Hepatocyte (in vitro differentiated cells): Measurements from ENCODE around the gene MRPL44. TPM values are rescaled to one million over a fixed set of nuclear protein-coding genes. Genes with fewer than 3 reads are reported as not detected.

Experiments used
- DNase-seq: peaks from one replicate; pipeline ENCODE4 v3.0.0-alpha.2; 2016; ENCODE audit warnings: low spot score
- H2AFZ ChIP-seq: fragments of 200-600 bp; sonication (generic); 2 replicates; pipeline ENCODE4 v1.6.0; 2016; ENCODE audit warnings: antibody characterized with exemption, mild to moderate bottlenecking
- H3K27ac ChIP-seq: fragments of 200-600 bp; sonication (generic); 2 replicates; pipeline ENCODE4 v1.5.1; 2016; ENCODE audit warnings: mild to moderate bottlenecking
- H3K27me3 ChIP-seq: fragments of 200-600 bp; sonication (generic); 2 replicates; pipeline ENCODE4 v1.6.1; 2016
- H3K36me3 ChIP-seq: fragments of 200-600 bp; sonication (generic); replicated peaks from 2 replicates; pipeline ENCODE4 v1.5.1; 2016; ENCODE audit warnings: low read depth; ENCODE audit not compliant: insufficient read depth
- H3K4me1 ChIP-seq: fragments of 200-600 bp; sonication (generic); 2 replicates; pipeline ENCODE4 v1.5.1; 2016; ENCODE audit warnings: mild to moderate bottlenecking, moderate library complexity; ENCODE audit not compliant: insufficient read depth
- H3K4me2 ChIP-seq: fragments of 200-600 bp; sonication (generic); 2 replicates; pipeline ENCODE4 v1.6.0; 2016
- H3K4me3 ChIP-seq: fragments of 200-600 bp; sonication (generic); 2 replicates; pipeline ENCODE4 v1.5.1; 2016; ENCODE audit warnings: mild to moderate bottlenecking
- H3K79me2 ChIP-seq: fragments of 200-600 bp; sonication (generic); 2 replicates; pipeline ENCODE4 v1.6.0; 2017; ENCODE audit warnings: mild to moderate bottlenecking
- H3K9me2 ChIP-seq: fragments of 200-600 bp; sonication (generic); replicated peaks from 2 replicates; pipeline ENCODE4 v1.6.0; 2017; ENCODE audit warnings: mild to moderate bottlenecking; ENCODE audit not compliant: insufficient read depth
- H3K9me3 ChIP-seq: fragments of 200-600 bp; sonication (generic); 2 replicates; pipeline ENCODE4 v1.5.1; 2016; ENCODE audit warnings: low read depth, mild to moderate bottlenecking
- H4K20me1 ChIP-seq: fragments of 200-600 bp; sonication (generic); 2 replicates; pipeline ENCODE4 v1.6.0; 2016; ENCODE audit warnings: mild to moderate bottlenecking; ENCODE audit not compliant: insufficient read depth, poor library complexity, severe bottlenecking
- CTCF ChIP-seq: fragments of 200-600 bp; sonication (generic); IDR thresholded peaks from 2 replicates; pipeline ENCODE4 v1.5.1; 2016; ENCODE audit warnings: antibody characterized with exemption, mild to moderate bottlenecking; ENCODE audit not compliant: poor library complexity
- EZH2 ChIP-seq: fragments of 200-600 bp; sonication (generic); IDR thresholded peaks from 2 replicates; pipeline ENCODE4 v1.6.1; 2016; ENCODE audit warnings: antibody characterized with exemption, mild to moderate bottlenecking, borderline replicate concordance
- EZH2phosphoT487 ChIP-seq: fragments of 200-600 bp; sonication (generic); IDR thresholded peaks from one replicate; pipeline ENCODE4 v1.6.1; 2018; ENCODE audit warnings: antibody characterized with exemption, mild to moderate bottlenecking, low read depth, moderate library complexity; ENCODE audit not compliant: unreplicated experiment, severe bottlenecking
- WGBS: methylation state at CpG from one replicate; pipeline ENCODE4 v1.1.6; 2016; ENCODE audit warnings: low lambda C conversion rate; ENCODE audit errors: missing lambda C conversion rate; 5-methylcytosine and 5-hydroxymethylcytosine counted together
- polyA plus RNA-seq: library from polyadenylated mRNA; unstranded; fragments of >200 nt; fragmentation: Nextera tagmentation; extraction: Ambion mirVana; gene quantifications from 2 replicates; pipeline ENCODE4 v1.2.1, GENCODE V29; 2016
- total RNA-seq: library from RNA; depleted of rRNA; stranded (reverse); fragments of >200 nt; gene quantifications from 2 replicates; pipeline ENCODE4 v1.2.3, GENCODE V29; 2014

MRPL44 gene
- total and polyA plus RNA-seq, 2 experiments from 2014 or later: 29.0 to 46.5 TPM

GRCh38 chr2:223947711-223948205 lies 9.5 kb upstream of the MRPL44 start:
- no peak overlapping the region for H3K4me2 ChIP-seq
- H3K27ac ChIP-seq: no peak overlapping the region
- H2AFZ ChIP-seq: peak overlapping the region; percentile 23
- H3K4me3 ChIP-seq: no peak overlapping the region
- peaks cover 10% of the 10 kb centered on the region for H3K4me1 ChIP-seq
- no peaks in the 10 kb centered on the region for H3K9me3 ChIP-seq
- no peaks in the 10 kb centered on the region for H3K36me3 ChIP-seq
- DNase-seq: no peak
- H3K9me2 ChIP-seq: no peaks in the 10 kb centered on the region
- no peaks in the 10 kb centered on the region for H3K27me3 ChIP-seq
- peaks cover 26% of the 10 kb centered on the region for H3K79me2 ChIP-seq
- peaks cover 7% of the 10 kb centered on the region for H4K20me1 ChIP-seq
- WGBS: 19% methylated on average over 5 of the region's 5 CpGs
- no peak for TF ChIP-seq EZH2phosphoT487
- TF ChIP-seq CTCF: no peak
- TF ChIP-seq EZH2: no peak

GRCh38 chr2:223949241-223949840 lies 7.9 kb upstream of the MRPL44 start:
- Histone ChIP-seq H3K9me3 (no peaks in the 10 kb centered on the region), H2AFZ (no peak overlapping the region), H3K9me2 (no peaks in the 10 kb centered on the region), H3K79me2 (peaks cover 11% of the 10 kb centered on the region), H3K4me3 (no peak overlapping the region), H3K4me2 (no peak overlapping the region), H3K36me3 (no peaks in the 10 kb centered on the region), H4K20me1 (no peaks in the 10 kb centered on the region), H3K27me3 (no peaks in the 10 kb centered on the region), H3K27ac (no peak overlapping the region), H3K4me1 (peaks cover 4% of the 10 kb centered on the region)
- 73% methylated on average over 3 of the region's 3 CpGs for WGBS
- TF ChIP-seq EZH2phosphoT487 (no peak), EZH2 (no peak), CTCF (no peak)
- DNase-seq: no peak

- peaks cover 1% of the 10 kb centered on the region for H3K79me2 ChIP-seq
- no peaks in the 10 kb centered on the region for H3K27me3 ChIP-seq
- no peak overlapping the region for H3K27ac ChIP-seq
- H3K9me2 ChIP-seq: no peaks in the 10 kb centered on the region
- WGBS: 77% methylated on average over 3 of the region's 3 CpGs
- H3K9me3 ChIP-seq: no peaks in the 10 kb centered on the region
- peaks cover under 1% of the 10 kb centered on the region for H3K4me1 ChIP-seq
- no peak for DNase-seq
- H3K4me2 ChIP-seq: no peak overlapping the region
- no peak overlapping the region for H3K4me3 ChIP-seq
- no peaks in the 10 kb centered on the region for H3K36me3 ChIP-seq
- no peaks in the 10 kb centered on the region for H4K20me1 ChIP-seq
- H2AFZ ChIP-seq: no peak overlapping the region
- TF ChIP-seq EZH2phosphoT487: no peak
- no peak for TF ChIP-seq CTCF
- no peak for TF ChIP-seq EZH2
Observed at GRCh38 chr2:223950448-223951347, 6.6 kb upstream of the MRPL44 start.
